Ishikawa (cell line): Measurements from ENCODE around the gene EHMT2.

ENCODE experiments used
- CEBPB ChIP-seq: IDR thresholded peaks from 2 replicates; pipeline ENCODE4 v1.6.1; 2012
- CREB1 ChIP-seq: IDR thresholded peaks from 2 replicates; pipeline ENCODE4 v1.6.1; 2012; ENCODE audit warnings: low read depth
- EGR1 ChIP-seq: IDR thresholded peaks from 2 replicates; pipeline ENCODE4 v1.6.1; 2012
- EP300 ChIP-seq: IDR thresholded peaks from 2 replicates; pipeline ENCODE4 v1.6.1; 2012; ENCODE audit warnings: borderline replicate concordance
- FOXM1 ChIP-seq: IDR thresholded peaks from 2 replicates; pipeline ENCODE4 v1.6.1; 2012; ENCODE audit warnings: low read depth, borderline replicate concordance
- NFIC ChIP-seq: IDR thresholded peaks from 2 replicates; pipeline ENCODE4 v1.6.1; 2012
- RAD21 ChIP-seq: IDR thresholded peaks from 2 replicates; pipeline ENCODE4 v1.6.1; 2012; ENCODE audit warnings: low read depth
- REST ChIP-seq: IDR thresholded peaks from 2 replicates; pipeline ENCODE4 v1.6.1; 2012; ENCODE audit warnings: low read depth, mild to moderate bottlenecking
- TAF1 ChIP-seq: IDR thresholded peaks from 2 replicates; pipeline ENCODE4 v1.6.1; 2012; ENCODE audit warnings: low read depth, mild to moderate bottlenecking
- TEAD4 ChIP-seq: IDR thresholded peaks from 2 replicates; pipeline ENCODE4 v1.6.1; 2012
- YY1 ChIP-seq: IDR thresholded peaks from 2 replicates; pipeline ENCODE4 v1.6.1; 2012; ENCODE audit warnings: low read depth
- ZBTB7A ChIP-seq: IDR thresholded peaks from 2 replicates; pipeline ENCODE4 v1.6.1; 2012; ENCODE audit warnings: low read depth
- TF ChIP-seq, protein P1 (sequence below): IDR thresholded peaks from 2 replicates; pipeline ENCODE4 v1.6.1; 2012

GRCh38 chr6:31876357-31876756, 21.1 kb downstream of the EHMT2 start:
- TF ChIP-seq FOXM1 = no peak
- TF ChIP-seq EP300 = no peak
- no peak for TF ChIP-seq ZBTB7A
- TF ChIP-seq YY1 = no peak
- TF ChIP-seq NFIC = no peak
- no peak for TF ChIP-seq TAF1
- TF ChIP-seq CREB1 = no peak
- TF ChIP-seq TEAD4 = no peak
- no peak for TF ChIP-seq RAD21
- TF ChIP-seq CEBPB = no peak
- no peak for TF ChIP-seq REST
- no peak for TF ChIP-seq EGR1
- TF ChIP-seq, protein P1, sequence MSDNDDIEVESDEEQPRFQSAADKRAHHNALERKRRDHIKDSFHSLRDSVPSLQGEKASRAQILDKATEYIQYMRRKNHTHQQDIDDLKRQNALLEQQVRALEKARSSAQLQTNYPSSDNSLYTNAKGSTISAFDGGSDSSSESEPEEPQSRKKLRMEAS = no peak
